IPS-NIHi7 (cell line): ENCODE measurements around the gene LRP2.
A peak's percentile ranks its signal among the peaks of the same experiment; 100 is the strongest.
"Not testable (repeated sequence)": the region's sequence is repeated elsewhere in the genome, so short reads cannot be mapped to it uniquely, and the experiment has no call there.

ENCODE experiments used
- DNase-seq: peaks from one replicate; pipeline ENCODE4 v3.0.0; 2012; ENCODE audit warnings: mixed read lengths; ENCODE audit errors: extremely low spot score

Gene LRP2

DNA sequence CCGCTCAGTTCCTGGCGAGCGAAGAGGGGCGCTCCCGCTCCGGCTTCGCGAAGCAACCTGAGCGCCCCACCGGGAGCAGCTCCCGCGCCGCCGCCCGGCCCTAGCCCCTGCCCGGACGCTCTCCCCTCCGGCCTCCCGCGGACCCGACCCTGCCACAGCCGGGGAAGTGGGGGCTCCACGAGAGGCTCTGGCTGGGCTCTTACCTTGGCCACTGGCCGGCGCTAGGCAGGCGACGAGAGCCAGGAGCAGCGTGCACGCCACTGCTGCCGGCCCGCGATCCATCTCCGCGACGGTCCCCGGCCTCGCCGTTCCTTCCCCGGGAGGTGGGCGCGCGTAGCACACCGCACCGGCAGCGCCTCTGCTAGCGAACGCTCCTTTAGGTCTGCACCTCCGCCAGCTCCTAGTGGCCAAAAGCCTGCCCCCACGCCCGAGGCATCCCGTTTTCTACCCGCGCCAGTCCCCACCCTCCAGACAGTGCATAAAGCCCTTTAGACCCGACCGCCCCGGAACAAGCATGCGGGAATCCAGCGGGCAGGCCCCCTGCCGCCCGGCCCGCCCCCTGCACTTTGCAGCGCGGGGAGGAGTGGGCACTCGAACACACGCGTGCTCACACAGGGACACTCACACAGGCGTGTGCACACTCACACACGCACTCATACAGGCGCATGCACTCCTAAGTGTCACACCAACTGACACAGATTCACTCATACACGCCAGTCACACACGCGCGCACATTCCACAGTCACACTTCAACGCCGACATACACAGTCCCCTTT lies at the start of gene LRP2:
Gene LRP2 (minus strand): TSS at position 417 of the 776 bp plus-strand sequence. CDS start 135 bp downstream, at position 282.
- peak; percentile 31 for DNase-seq

DNA sequence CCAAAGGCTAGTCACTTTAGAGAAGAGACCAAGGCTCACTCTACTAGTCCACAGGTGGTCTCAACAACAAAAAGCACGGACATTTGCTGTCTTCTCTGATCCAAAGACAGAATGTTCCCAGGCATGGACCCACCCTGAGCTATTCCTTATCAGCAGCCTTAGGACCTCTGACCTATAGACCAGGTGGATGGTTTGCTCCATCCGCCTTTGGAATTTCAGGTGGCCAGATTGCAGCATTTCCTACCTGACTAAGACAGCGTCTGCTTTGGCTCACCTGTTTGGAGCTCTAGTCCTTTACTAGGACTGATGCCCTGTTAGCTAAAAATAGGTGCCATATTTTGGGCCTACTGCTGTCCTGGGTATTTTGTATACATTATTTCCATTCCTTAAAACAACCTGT lies 44.6 kb upstream of the LRP2 start:
- DNase-seq, result no peak

DNA sequence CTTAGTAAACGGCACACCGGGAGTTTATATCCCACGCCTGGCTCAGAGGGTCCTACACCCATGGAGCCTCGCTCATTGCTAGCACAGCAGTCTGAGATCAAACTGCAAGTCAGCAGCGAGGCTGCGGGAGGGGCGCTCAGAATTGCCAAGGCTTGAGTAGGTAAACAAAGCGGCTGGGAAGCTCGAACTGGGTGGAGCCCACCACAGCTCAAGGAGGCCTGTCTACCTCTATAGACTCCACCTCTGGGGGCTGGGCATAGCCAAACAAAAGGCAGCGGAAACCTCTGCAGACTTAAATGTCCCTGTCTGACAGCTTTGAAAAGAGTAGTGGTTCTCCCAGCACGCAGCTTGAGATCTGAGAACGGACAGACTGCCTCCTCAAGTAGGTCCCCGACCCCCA lies 37.2 kb upstream of the LRP2 start:
- DNase-seq, result not testable (repeated sequence)

DNA sequence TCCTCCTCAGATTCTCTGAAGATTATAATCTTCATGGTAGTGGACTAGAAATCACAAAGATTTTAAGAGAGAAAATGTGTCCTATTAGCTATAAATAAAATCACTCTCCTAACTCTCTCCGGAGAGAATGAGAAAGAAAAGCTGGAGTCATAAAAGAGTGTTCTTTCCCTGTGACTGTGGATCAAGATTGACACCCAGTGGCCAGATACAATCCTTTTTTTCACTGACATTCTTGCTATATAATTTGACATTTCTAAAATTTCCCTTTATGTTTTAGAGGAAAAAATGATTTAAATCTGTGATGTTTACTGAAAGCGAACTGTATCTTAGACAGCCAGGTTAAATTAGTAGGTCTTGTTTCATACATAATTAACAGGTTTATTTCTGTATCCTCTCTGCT lies 35.4 kb upstream of the LRP2 start:
- DNase-seq, result peak; percentile 42

DNA sequence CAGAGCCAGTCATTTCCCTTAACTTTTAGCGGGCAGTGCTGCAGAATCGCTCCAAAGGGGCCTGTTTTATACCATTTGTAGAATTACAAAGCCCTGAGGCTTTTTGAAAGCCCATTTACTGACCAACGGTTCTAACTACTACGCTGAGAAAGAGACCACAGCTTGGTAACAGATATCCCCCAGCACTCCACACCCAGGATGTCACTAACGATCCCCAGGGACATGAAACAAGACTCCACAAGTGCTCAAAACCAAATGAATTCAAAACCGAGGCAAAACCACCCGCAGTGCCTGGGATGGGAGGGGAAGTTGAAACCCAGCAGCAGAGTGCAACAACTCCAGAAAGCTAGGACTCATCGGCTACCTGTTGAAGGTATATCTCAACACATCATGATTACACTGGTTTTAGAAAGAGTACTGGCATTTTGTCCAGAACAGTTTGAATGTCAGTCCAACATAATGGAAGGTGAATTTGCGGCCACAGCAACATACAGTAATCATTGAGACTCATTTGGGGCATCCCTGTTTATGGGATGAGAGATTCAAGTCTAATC lies 33.6 kb upstream of the LRP2 start:
- DNase-seq, result no peak

DNA sequence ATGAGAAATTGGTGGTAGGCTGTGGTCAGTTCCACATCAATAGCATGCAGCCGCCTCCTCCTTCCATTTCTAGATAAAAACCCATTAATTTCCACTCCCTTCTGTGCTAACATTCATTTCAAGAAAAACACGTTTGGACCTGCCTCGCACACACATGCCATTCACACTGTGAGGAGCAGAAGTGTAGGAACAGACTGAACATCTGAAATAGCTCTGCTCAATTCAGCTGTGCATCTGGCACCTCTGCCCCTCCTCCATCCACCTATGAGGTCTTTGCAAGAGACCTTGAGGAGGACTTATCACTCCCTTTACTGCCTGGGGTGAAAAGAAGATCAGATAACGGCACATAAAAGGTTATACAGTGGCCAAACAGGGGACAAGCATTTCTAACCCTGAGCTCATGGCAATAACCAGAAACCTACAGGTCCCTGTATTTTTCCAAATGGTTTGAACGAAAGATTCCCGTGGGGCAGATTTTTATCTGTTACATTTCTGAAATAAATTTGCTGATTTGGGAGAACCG lies 30.8 kb upstream of the LRP2 start:
- peak; percentile 40 for DNase-seq

DNA sequence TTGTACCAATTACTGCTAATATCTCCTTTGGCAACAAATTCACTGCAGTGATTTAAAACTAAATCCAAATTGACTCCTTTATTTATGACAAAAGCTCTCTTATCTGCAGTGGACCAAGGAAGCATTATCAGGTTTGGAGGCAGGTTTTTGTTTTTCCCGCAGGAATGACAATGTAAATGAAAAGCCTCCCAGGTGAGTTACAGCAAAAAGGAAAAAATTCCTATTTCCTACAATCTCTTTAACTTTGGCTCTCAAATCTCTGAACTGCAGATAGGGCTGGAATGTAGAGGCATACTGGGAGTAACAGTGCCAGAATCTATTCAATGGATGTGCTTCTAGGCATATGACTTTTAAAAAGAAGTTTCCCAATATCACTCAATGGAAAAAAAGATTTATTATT lies 28.9 kb upstream of the LRP2 start:
- no peak for DNase-seq

DNA sequence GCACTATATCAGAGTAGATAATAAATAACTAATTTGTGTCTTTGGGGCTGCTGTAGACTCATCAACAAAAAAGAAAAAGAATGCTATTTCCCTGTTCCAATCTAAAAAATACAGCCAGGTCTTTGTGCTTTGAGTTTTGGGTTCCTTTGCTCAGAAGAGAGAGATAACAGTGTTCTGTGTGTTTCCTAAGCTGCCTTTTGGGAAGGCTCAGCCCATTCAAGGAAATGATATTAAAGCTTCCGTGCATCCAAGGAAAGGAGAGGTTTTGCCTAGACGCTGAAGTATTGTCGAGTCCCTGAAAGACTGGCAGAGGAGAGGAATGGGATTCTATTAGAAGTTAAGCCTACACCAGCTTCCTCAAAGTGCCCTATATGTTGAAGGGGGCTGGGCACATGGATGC lies 25.8 kb upstream of the LRP2 start:
- no peak for DNase-seq

DNA sequence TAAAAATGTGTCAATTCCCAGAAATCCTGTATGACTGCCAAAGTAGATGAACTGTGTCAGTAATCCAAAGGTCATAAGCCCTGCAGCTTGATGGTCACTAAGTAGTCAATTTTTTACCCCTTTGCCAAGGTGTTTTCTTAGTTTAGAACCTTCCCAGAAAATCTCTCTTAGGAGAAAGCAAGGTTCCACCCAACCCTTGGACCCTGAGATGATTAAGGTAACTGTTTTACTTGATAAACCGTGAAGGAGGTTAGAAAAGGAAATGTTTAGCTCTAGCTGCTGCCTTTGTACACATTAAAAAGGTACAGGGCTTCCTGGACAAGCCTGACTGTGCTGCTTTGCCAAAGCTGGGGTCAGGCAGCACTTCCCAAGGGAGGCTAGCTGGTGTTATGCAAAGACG lies 24.4 kb upstream of the LRP2 start:
- no peak for DNase-seq

DNA sequence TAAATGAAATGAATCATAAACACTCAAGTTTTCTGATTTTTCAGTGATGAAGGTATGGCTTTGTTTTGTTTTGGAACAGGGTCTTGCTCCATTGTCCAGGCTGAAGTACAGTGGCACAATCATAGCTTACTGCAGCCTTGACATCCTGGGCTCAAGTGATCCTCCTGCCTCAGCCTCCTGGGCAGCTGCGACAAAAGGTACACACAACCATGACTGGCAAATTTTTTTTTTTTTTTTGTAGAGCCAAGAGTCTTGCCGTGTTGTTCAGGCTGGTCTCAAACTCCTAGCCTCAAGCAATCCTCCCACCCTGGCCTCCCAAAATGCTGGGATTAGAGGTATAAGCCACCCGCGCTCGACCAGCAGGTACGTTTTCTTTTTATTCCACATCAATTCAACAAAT lies 22.5 kb upstream of the LRP2 start:
- no peak for DNase-seq

DNA sequence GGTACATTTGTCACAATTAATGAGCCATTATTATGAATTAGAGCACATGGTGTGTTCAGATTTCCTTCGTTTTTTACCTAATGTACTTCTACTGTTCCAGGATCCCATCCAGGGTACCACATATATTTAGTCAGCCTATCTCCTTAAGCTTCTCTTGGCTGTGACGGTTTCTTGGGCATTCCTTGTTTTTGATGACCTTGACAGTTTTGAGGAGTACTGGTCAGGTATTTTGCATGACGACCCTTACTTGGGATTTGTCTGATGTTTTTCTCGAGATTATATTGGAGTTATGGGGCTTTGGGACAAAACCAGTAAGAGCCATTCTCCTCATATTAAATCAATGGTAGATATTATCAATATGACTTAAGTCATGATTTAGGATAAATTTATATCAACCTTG lies 10.2 kb upstream of the LRP2 start:
- DNase-seq, result no peak

DNA sequence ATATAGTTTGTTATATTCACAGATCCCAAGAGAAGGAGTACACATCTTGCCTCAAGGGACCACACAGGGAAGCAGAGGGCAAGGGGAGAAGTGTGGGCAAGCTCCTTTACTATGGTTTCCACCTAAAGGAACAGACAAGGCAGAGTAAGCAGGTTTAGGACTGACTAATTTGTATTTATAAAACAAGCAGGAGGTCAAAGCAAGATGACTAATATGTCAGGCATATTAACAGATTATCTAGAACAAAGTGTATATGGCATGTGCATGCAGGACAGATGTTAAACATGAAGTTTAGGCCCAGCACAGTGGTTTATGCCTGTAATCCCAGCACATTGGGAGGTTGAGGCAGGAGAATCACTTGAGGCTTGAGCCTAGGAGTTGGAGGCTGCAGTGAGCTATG lies 3.7 kb upstream of the LRP2 start:
- no peak for DNase-seq

DNA sequence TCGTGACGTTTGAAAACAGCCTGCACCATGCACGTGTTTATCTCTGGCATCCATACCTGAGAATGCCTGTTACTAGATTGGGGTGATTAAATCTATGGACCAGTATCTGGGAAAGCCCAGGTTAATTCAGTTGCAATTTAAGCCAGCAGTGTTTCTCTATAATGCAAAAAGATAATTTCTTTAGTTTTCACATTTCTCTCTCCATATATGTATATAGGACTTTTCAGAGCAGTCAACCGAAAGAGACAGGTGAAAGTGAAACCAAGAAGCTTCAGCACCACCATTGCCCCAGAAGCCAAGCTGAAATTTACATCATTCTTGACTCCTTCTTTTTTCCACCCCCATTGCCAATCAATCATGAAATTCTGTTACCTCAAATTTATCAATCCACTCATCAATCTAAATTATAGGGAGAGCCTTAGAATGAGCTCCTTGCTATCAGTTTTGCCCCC lies 2.7 kb upstream of the LRP2 start:
- no peak for DNase-seq

DNA sequence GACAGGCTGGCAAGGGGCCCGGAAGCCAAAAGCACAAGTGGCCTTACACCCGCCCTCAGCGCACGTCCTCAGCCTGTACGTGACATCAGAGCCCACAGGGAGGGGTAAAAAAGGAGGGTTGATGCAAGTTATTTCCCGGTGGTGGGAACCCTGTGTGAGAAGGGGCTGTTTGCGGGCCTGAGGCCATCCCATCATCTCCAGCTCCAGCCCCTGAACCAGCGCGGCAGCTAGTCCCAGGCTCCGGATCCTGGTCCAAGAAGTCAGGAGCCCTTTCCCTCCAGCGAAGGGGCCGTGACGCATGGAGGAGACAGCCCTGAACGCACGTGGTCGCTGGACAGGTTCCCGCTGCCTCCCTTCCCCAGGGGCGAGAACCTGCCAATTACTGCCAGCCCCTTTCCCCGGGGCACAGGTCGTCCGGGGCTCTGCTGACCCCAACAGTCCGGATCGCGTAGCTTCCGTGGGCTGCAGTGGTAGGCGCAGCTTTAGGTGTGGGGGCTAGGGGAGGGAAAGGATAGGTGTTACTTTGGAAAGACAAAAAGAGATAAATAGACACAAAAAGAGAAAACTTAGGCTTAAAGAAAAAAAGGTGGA lies 1.3 kb upstream of the LRP2 start:
- DNase-seq, result peak; percentile 47

DNA sequence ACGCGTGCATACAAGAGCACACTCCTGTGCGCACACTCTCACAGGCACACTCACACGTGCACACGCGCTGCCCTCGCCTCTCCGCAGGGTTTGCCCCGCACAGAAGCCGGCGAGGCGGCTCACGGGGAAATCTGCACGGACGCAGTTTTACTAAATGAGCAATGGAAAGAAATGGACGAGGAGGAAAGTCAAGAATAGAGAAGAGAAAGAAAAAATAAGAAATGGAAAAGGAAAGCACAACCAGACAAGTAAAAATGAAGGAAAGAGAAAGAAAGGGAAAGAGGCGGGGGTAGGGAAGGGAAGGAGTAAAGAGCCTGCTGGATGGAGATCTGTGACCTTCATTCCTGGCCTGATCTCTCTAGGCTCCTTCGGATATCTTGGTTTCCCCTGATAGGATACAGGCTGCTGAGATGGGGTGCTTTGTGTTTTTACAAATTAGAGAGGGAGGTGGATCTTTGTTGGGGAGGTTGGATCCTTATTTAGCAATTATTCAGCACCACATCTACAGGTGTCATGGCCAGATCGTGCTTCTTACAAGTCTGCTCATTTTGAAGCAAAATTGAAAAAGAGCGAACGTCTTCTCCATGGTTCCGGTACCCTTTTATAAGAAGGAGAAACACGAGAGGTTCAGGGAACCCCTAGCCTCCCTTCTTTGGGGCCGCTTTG lies 693 bp upstream of the LRP2 start:
- peak; percentile 24 for DNase-seq

DNA sequence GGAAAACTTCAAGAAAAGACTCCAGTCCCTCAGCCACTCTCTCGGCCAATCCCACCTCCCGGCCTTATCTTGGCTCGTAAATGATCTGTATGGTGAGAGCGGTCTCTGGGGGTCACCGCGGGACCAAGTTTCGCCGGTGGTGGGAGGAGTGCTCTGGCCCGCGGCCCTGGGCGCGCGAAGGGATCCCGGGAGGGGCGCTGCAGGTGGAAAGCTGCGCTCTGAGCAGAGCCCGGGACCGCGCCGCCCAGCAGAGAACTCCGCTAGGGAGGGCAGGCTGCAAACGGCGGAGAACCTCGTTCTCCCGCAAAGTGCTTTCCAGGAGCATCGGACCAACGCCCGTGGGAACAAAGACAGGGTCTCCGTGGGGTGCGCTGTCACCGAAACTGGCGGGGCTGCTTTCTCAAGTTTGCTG lies 622 bp downstream of the LRP2 start:
- peak; percentile 38 for DNase-seq

DNA sequence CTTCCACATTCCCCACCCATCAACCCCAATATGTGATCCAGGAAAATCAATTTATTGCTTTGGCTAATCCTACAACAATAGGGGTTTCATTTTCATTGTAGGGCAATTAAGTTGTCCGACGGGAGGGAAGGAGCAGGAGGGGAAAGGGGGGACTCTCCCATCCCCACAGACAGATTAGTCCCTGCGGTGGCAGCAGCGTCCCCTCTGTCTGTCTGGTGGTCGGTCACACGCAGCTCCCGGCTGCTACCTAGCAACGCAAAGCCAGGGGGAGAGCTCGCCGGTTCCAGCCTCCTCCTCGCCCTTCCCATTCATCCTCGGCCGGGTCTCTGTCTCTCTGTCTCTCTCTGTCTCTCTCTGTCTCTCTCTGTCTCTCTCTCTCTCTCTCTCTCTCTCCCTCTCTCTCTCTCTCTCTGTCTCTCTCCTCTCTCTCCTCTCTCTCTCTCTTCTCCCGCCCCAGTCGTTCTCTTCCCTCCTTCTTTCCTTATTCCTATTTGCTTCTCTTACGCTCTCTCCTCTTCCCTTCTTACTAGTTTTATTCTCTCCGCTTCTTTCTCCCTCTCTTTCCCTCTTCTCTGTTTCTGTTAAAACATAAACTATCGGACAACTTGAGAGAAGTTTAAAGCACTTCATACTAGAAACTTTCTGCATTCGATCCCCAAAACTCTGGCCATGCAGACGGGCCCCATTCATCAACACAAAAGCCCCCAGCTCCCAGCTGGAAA lies 1.2 kb downstream of the LRP2 start:
- peak; percentile 58 for DNase-seq

DNA sequence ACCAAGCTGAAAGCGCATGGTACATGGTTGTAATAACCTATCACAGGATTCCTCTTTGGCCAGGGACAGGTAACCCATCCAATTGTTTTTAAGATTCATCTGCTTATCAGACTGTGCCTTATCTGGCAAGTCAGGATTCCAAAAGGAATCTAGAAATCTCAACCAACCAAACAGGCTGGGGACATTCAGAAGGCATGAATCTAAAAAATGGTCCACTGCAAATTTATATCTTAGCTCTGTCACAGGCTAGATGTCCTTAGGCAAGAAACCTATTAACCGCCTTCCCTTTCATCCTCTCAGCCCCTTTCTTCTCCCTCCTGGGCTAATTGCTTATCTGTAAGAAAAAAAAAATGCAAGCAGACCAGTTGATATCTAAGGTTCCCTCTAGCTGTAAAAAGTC lies 4.3 kb downstream of the LRP2 start:
- no peak for DNase-seq

DNA sequence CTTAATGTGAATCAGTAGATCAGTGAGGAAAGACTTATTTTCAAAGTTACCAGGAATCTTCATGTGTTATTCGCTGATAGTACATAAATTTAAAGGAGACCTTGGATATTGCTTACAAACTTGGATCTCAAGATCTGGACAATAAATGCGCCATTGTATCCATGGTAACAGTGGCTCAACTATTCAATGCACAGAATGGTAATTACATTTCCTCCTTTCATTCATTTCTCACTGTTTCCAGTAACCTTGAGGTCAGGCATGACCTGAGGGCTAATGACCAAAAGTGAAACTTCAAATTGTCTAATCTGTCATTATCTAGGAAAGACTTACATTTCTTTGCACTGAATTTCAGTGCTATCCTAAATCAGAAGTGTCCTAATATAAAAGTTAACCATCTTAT lies 8.1 kb downstream of the LRP2 start:
- no peak for DNase-seq

DNA sequence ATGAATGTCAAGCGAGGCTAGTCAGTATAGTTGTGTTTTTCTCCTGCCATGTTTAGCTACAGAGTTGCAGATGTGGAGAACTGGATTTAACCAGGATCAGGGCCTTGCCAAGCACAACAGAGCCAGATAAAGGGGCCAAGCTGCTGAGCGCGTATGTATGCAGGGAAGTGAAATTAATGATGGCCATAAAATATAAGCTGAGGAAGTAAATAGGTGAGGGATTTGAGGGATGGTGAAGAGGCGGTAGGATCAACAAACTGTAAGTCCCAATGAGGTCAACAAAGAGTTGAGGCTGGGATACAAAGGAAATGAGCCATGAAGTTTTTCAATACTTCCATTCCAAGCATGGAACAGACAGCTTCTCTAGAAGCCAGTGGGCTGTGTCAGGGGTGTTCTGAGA lies 10.6 kb downstream of the LRP2 start:
- DNase-seq, result no peak

DNA sequence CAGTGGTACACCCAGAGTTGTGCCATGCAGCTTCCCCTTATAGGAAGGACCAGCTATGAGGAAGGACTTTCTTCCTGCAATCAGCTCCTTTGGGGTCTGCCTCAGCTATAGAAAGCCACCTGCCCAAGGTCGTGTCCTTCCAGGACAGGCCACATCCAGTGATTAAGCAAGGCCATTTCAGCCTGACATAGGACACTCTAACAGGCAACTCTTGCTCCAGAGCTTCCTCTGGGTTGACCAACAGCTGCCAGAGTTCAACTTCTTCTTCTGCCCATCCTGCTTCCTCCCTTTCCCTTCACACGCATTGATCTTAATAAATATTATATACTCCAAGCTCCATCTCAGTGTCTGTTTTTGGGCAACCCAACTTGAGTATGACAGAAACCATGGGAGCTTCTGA lies 12.8 kb downstream of the LRP2 start:
- DNase-seq, result no peak
